Suprapubic skin (tissue), 4 donors: ENCODE data around the gene MLH3.

Source experiments
- POLR2A ChIP-seq, 2 donors: fragments of 450-650 bp; IDR thresholded peaks; one replicate each; pipeline ENCODE4 v1.6.1; 2017; ENCODE audit warnings: antibody characterized with exemption in 2 of 2, mild to moderate bottlenecking in 2 of 2, moderate library complexity in 2 of 2
- POLR2AphosphoS5 ChIP-seq, 3 donors: sonication (generic); formaldehyde crosslinking; IDR thresholded peaks; one replicate each; pipeline ENCODE4 v1.6.1; 2017; ENCODE audit warnings: antibody characterized with exemption in 3 of 3
- TF ChIP-seq, protein P1 (sequence below), 2 donors: fragments of 200-600 bp in 1 of 2; fragments of 450-650 bp in 1 of 2; sonication (generic) in 1 of 2; IDR thresholded peaks; one replicate each; pipeline ENCODE4 v1.5.1; 2016 to 2019; ENCODE audit warnings: antibody characterized with exemption in 2 of 2, mild to moderate bottlenecking in 1 of 2, moderate library complexity in 1 of 2

DNA sequence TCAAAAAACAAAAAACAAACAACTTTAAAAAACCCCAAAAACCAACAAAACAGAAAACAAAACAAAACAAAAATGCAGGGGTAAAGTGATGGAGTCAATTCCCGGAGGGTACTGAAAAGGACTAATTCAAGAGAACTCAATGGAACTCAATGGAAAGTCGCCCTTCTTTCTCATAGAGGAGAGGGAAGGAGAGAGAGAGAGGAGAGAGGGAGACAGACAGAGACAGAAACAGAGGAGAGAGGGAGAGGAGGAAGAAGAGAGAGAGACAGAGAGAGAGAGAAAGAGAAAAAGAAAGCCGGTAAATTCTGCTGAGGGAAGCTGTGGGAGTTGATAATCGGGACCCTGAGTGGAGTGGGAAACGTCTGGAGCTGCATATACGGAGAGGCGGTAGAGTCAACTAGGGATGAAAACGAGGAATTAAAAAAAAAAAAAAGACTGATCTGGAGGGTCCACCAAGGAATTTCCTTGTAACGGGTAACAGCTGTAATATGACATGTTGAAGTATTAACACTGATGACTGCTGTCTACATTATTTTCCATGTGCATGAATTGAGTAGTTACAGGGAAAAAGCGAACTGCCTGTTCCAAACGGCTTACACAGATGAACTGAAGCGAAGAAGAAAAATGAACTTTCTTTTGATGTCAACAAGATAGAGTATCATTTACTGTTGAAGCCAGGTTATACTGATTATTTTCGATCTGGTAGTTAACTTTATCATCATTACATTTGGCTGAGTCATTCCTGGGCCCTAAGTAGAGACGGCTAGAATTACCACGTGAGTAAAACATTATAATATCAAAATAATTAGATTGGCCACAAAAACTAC, 17.2 kb upstream of the MLH3 start:
- TF ChIP-seq, protein P1, sequence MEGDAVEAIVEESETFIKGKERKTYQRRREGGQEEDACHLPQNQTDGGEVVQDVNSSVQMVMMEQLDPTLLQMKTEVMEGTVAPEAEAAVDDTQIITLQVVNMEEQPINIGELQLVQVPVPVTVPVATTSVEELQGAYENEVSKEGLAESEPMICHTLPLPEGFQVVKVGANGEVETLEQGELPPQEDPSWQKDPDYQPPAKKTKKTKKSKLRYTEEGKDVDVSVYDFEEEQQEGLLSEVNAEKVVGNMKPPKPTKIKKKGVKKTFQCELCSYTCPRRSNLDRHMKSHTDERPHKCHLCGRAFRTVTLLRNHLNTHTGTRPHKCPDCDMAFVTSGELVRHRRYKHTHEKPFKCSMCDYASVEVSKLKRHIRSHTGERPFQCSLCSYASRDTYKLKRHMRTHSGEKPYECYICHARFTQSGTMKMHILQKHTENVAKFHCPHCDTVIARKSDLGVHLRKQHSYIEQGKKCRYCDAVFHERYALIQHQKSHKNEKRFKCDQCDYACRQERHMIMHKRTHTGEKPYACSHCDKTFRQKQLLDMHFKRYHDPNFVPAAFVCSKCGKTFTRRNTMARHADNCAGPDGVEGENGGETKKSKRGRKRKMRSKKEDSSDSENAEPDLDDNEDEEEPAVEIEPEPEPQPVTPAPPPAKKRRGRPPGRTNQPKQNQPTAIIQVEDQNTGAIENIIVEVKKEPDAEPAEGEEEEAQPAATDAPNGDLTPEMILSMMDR (IDR thresholded peaks at IDR 0.05): no peak
- TF ChIP-seq POLR2A (IDR thresholded peaks at IDR 0.05) (no peak), POLR2AphosphoS5 (IDR thresholded peaks at IDR 0.05) (no peak)
